Small intestine (tissue), 7 donors: ENCODE data around the gene TMC6. TPM values are rescaled to one million over a fixed set of nuclear protein-coding genes. Genes with fewer than 3 reads are reported as not detected.
"Not testable (repeated sequence)": the region's sequence is repeated elsewhere in the genome, so short reads cannot be mapped to it uniquely, and the experiment has no call there.

Experiments used
- DNase-seq, 2 donors: peaks; one replicate each; pipeline versions ENCODE4 v3.0.0 to v3.0.0-alpha.2; 2013
- FAIRE-seq: peaks from 2 replicates; lab custom pipeline; 2012; peaks lifted over from hg19 to GRCh38; lab: Jason Lieb, UNC
- H3K27ac ChIP-seq, 3 donors: one replicate each; pipeline ENCODE4 v1.5.1; 2013; ENCODE audit warnings: low read length in 2 of 3, mild to moderate bottlenecking in 2 of 3, control low read depth in 1 of 3, inconsistent platforms in 1 of 3, low read depth in 1 of 3, moderate library complexity in 1 of 3
- H3K27me3 ChIP-seq, 3 donors: one replicate each; pipeline ENCODE4 v1.6.1; 2013; ENCODE audit warnings: low read length in 3 of 3, inconsistent platforms in 1 of 3; ENCODE audit not compliant: control insufficient read depth in 3 of 3, insufficient read depth in 3 of 3
- H3K36me3 ChIP-seq, 3 donors: one replicate each; pipeline ENCODE4 v1.6.1; 2013; ENCODE audit warnings: low read length in 3 of 3, inconsistent platforms in 1 of 3, low read depth in 1 of 3, mild to moderate bottlenecking in 1 of 3, moderate library complexity in 1 of 3; ENCODE audit not compliant: control insufficient read depth in 3 of 3, insufficient read depth in 2 of 3
- H3K4me1 ChIP-seq, 3 donors: one replicate each; pipeline ENCODE4 v1.6.1; 2013; ENCODE audit warnings: low read length in 2 of 3, inconsistent platforms in 1 of 3, low read depth in 1 of 3, mild to moderate bottlenecking in 1 of 3, moderate library complexity in 1 of 3; ENCODE audit not compliant: control insufficient read depth in 3 of 3, insufficient read depth in 2 of 3
- H3K4me3 ChIP-seq, 3 donors: one replicate each; pipeline ENCODE4 v1.5.1; 2013; ENCODE audit warnings: low read length in 3 of 3, control low read depth in 1 of 3, inconsistent platforms in 1 of 3, low read depth in 1 of 3, mild to moderate bottlenecking in 1 of 3, moderate library complexity in 1 of 3
- H3K9me3 ChIP-seq, 2 donors: one replicate each; pipeline ENCODE4 v1.6.1; 2013; ENCODE audit warnings: low read depth in 1 of 2, low read length in 1 of 2; ENCODE audit not compliant: control insufficient read depth in 2 of 2, insufficient read depth in 1 of 2
- WGBS, 3 donors: extraction: QIAGEN DNeasy Blood & Tissue Kit; methylation state at CpG; one replicate each; pipeline ENCODE4 v1.1.7; 2013; 5-methylcytosine and 5-hydroxymethylcytosine counted together
- polyA plus RNA-seq, 4 donors: library from polyadenylated mRNA; stranded (reverse) in 3 of 4; unstranded in 1 of 4; fragments of 200-250 nt in 3 of 4; fragments of 120-200 nt in 1 of 4; gene quantifications; one replicate each; pipeline versions ENCODE4 v1.2.1 to v1.2.3, GENCODE V29; 2013
- donor health status: healthy with polysubstance abuse.
- donor health status: control.
- donor health status: control.
- donor health status: Bipolar disorder and iron deficiency.
- donor health status: healthy.

TMC6 gene
- polyA plus RNA-seq, 4 donors = 29.7 to 69.6 (median 50.5) TPM

- peaks cover 0 to 8% (median 0%) of the 10 kb centered on the region in 3 donors for H3K4me1 ChIP-seq
- no peaks in the 10 kb centered on the region for H3K9me3 ChIP-seq
- 78 to 88% (median 82%) methylated on average over 14 of the region's 14 CpGs for WGBS, 3 donors
- no peak for FAIRE-seq
- no peak overlapping the region for H3K27ac ChIP-seq
- DNase-seq = no peak
- H3K4me3 ChIP-seq = no peak overlapping the region
- H3K36me3 ChIP-seq = peaks cover 5 to 86% (median 8%) of the 10 kb centered on the region in 3 donors
- no peaks in the 10 kb centered on the region for H3K27me3 ChIP-seq
These were observed 9.7 kb downstream of the TMC6 start for GRCh38 chr17:78118801-78119241.

GRCh38 chr17:78117027-78117981, 11.3 kb downstream of the TMC6 start:
- FAIRE-seq = no peak
- WGBS, 3 donors = 36 to 60% (median 40%) methylated on average over 34 to 41 of the region's 41 CpGs
- DNase-seq = peak; percentile 42 to 64
- Histone ChIP-seq H3K27ac (no peak overlapping the region), H3K36me3 (peaks cover 2 to 82% (median 5%) of the 10 kb centered on the region in 3 donors), H3K4me3 (no peak overlapping the region), H3K27me3 (no peaks in the 10 kb centered on the region), H3K4me1 (peaks cover 0 to 8% (median 0%) of the 10 kb centered on the region in 3 donors), H3K9me3 (no peaks in the 10 kb centered on the region)

- DNase-seq (no peak), FAIRE-seq (no peak)
- no peak overlapping the region for H3K27ac ChIP-seq
- WGBS, 3 donors = 96 to 97% (median 97%) methylated on average over 9 of the region's 9 CpGs
- H3K4me3 ChIP-seq = no peak overlapping the region
- peaks cover 0 to 8% (median 0%) of the 10 kb centered on the region in 3 donors for H3K4me1 ChIP-seq
- H3K9me3 ChIP-seq = no peaks in the 10 kb centered on the region
- H3K36me3 ChIP-seq = peaks cover 4 to 82% (median 5%) of the 10 kb centered on the region in 3 donors
- no peaks in the 10 kb centered on the region for H3K27me3 ChIP-seq
These were observed 12.1 kb downstream of the TMC6 start for GRCh38 chr17:78116411-78116810.

- H3K36me3 ChIP-seq = peaks cover 4 to 84% (median 5%) of the 10 kb centered on the region in 3 donors
- H3K27me3 ChIP-seq, DNase-seq, FAIRE-seq, H3K4me1 ChIP-seq, H3K27ac ChIP-seq, H3K9me3 ChIP-seq, H3K4me3 ChIP-seq: not testable (repeated sequence)
- 89 to 94% (median 90%) methylated on average over 7 to 14 of the region's 18 CpGs for WGBS, 3 donors
These were observed 12.8 kb downstream of the TMC6 start for GRCh38 chr17:78115803-78116202.

- WGBS, 3 donors = 89 to 92% (median 89%) methylated on average over 25 to 28 of the region's 28 CpGs
- Histone ChIP-seq H3K9me3 (no peaks in the 10 kb centered on the region), H3K27me3 (no peaks in the 10 kb centered on the region), H3K36me3 (peaks cover 2 to 84% (median 6%) of the 10 kb centered on the region in 3 donors), H3K4me3 (no peak overlapping the region), H3K4me1 (peaks cover 0 to 8% (median 0%) of the 10 kb centered on the region in 3 donors), H3K27ac (no peak overlapping the region)
- DNase-seq (no peak), FAIRE-seq (no peak)
These were observed 13.5 kb downstream of the TMC6 start for GRCh38 chr17:78114831-78115723.

- Histone ChIP-seq H3K9me3 (no peaks in the 10 kb centered on the region), H3K4me3 (no peak overlapping the region), H3K27me3 (no peaks in the 10 kb centered on the region), H3K27ac (no peak overlapping the region), H3K36me3 (peaks cover 2 to 86% (median 6%) of the 10 kb centered on the region in 3 donors), H3K4me1 (peaks cover 0 to 8% (median 0%) of the 10 kb centered on the region in 3 donors)
- FAIRE-seq = no peak
- 83 to 87% (median 83%) methylated on average over 25 of the region's 25 CpGs for WGBS, 3 donors
- DNase-seq = no peak
These were observed 14.5 kb downstream of the TMC6 start for GRCh38 chr17:78113804-78114785.

- WGBS, 3 donors = 56 to 58% (median 57%) methylated on average over 33 of the region's 33 CpGs
- no peak overlapping the region for H3K4me3 ChIP-seq
- peaks cover 0 to 88% (median 6%) of the 10 kb centered on the region in 3 donors for H3K36me3 ChIP-seq
- H3K27ac ChIP-seq = no peak overlapping the region
- H3K4me1 ChIP-seq = peaks cover 0 to 8% (median 0%) of the 10 kb centered on the region in 3 donors
- H3K9me3 ChIP-seq = no peaks in the 10 kb centered on the region
- H3K27me3 ChIP-seq = no peaks in the 10 kb centered on the region
- FAIRE-seq = no peak
- DNase-seq = peak; percentile 68 to 78
These were observed 15.8 kb downstream of the TMC6 start for GRCh38 chr17:78112518-78113471.
